ENCODE data around the gene CREB3L1.
A peak's percentile ranks its signal among the peaks of the same experiment; 100 is the strongest.

CREB3L1 gene

GRCh38 chr11:46242952-46243795 lies 34.3 kb upstream of the CREB3L1 start:
- TF ChIP-seq, protein P1, sequence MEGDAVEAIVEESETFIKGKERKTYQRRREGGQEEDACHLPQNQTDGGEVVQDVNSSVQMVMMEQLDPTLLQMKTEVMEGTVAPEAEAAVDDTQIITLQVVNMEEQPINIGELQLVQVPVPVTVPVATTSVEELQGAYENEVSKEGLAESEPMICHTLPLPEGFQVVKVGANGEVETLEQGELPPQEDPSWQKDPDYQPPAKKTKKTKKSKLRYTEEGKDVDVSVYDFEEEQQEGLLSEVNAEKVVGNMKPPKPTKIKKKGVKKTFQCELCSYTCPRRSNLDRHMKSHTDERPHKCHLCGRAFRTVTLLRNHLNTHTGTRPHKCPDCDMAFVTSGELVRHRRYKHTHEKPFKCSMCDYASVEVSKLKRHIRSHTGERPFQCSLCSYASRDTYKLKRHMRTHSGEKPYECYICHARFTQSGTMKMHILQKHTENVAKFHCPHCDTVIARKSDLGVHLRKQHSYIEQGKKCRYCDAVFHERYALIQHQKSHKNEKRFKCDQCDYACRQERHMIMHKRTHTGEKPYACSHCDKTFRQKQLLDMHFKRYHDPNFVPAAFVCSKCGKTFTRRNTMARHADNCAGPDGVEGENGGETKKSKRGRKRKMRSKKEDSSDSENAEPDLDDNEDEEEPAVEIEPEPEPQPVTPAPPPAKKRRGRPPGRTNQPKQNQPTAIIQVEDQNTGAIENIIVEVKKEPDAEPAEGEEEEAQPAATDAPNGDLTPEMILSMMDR (IDR thresholded peaks at IDR 0.05), result no peak

GRCh38 chr11:46243796-46244109 lies 33.7 kb upstream of the CREB3L1 start:
- TF ChIP-seq, protein P1 (IDR thresholded peaks at IDR 0.05), result no peak

- TF ChIP-seq, protein P1 (IDR thresholded peaks at IDR 0.05), result no peak
Measured at GRCh38 chr11:46246521-46246920, 30.9 kb upstream of the CREB3L1 start.

DNA sequence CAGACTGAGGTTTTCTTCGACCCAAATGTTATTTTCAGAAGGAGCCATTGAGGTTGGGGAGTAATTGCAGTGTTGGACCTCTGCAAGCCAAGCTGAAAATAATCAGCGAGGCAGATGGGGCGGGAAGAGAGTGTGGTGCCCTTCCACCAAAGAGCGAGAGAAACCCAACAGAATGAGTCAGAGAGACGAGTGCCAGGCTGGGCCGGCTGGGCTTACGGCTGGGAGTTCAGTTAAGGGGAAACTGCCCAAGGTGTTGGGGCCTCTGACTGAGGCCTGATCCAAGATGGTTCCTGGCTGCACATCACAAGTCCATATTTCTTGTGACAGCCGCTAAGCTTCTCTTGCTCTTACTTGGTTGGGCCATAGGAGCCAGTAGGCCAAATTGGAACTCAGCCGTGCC lies 30.4 kb upstream of the CREB3L1 start:
- TF ChIP-seq, protein P1 (IDR thresholded peaks at IDR 0.05), result no peak

DNA sequence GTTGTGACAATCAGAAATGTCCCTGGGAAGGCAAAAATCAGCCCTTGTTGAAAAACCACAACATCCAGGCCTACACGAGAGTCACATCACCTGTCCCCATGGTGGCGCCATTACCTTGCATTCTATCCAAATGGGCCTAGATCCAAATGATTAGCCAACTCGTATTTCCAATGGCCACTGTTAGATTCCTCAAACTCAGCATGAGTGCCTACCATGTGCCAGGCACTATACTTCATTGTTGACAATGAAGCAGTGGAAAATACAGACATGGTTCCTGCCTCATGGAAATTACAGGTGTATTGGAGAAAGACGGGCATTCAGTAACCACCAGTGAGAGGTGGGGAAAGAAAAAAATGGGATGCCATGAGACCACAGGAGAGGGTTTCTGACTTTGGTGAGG lies 29.8 kb upstream of the CREB3L1 start:
- TF ChIP-seq, protein P1 (IDR thresholded peaks at IDR 0.05), result peak; percentile 72

DNA sequence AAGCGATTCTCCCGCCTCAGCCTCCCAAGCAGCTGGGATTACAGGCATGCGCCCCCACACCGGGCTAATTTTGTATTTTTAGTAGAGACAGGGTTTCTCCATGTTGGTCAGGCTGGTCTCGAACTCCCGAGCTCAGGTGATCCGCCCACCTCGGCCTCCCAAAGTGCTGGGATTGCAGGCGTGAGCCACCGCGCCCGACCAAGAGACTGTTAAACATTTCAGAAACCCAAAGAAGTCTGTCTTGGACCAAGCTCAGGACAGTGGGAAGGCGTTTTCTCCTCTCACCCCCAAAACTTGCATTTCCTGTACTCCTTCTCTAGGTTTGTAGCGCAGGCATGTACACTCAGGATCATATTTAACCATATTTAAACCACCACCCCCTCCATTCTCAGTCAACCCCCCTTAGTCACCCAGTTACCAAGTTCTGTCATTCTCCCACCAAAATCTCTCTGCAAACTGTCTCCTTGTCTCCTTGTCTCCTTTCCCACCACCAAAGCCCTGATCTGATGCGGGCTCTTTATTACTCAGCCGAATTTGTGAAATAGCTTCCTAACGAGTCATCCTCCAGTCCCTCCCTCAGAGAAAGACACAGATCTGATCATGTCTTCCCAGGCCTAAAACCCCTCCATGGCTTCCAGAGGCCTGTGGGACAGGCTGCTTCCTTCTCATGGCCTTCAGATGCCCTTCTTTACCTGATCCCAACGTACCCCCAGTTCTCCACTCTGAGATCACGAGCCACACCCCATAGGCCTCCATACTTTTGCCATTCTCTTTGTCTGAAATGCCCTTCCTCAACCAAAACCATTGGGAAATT lies 29.0 kb upstream of the CREB3L1 start:
- TF ChIP-seq, protein P1 (IDR thresholded peaks at IDR 0.05), result no peak

DNA sequence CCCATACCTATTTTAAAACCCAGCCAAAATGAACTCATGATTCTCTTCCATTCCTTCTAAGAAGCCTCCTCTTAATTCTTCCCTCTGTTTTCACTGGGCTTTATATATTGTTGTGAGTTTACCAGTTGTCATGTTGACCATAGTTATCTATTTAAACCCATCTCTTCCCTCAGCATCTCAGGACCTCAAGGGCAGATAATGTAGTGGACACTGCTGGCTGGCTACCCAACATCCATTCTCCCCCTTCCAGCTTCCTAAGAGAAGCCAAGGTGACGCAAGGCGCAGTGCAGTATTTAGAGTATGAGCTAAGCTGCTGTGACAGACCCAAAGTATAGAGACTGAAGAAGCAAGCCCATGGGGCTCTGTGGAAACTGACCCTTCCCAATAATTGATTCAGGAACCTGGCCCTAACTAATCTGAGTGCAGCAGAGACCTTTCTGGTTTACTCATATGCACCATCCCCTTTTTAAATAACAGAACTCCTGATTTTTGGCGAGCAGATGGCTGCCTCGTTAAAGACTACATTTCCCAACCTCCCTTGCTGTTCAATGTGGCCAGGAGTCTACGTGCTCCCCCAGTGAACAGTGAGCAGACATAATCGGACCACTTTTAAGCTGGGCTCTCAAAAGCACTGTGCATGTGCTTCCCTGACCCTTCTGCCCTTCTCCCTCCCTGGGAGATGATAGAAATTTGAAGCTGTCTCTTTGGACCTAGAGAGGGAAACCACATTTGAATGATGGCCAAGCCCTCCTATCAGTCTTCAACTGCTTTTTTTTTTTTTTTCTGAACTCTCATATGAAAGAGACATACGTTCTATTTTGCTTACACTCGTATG lies 28.1 kb upstream of the CREB3L1 start:
- TF ChIP-seq, protein P1 (IDR thresholded peaks at IDR 0.05), result no peak
